Lower leg skin (tissue), 4 donors: ENCODE results near the gene INSYN2B. TPM values are rescaled to one million over a fixed set of nuclear protein-coding genes. Genes with fewer than 3 reads are reported as not detected.

Source experiments
- DNase-seq, 2 donors: peaks; one replicate each; pipeline ENCODE4 v3.0.0-alpha.2; 2019; ENCODE audit warnings: low spot score in 2 of 2
- H3K4me3 ChIP-seq: fragments of 200-600 bp; sonication (generic); 2 replicates; pipeline ENCODE4 v1.5.1; 2017; ENCODE audit warnings: mild to moderate bottlenecking, low read depth; ENCODE audit not compliant: poor library complexity, severe bottlenecking
- POLR2A ChIP-seq, 2 donors: fragments of 450-650 bp; IDR thresholded peaks; one replicate each; pipeline ENCODE4 v1.6.1; 2016 to 2017; ENCODE audit warnings: antibody characterized with exemption in 2 of 2, mild to moderate bottlenecking in 1 of 2, moderate library complexity in 1 of 2
- WGBS, 2 donors: methylation state at CpG; one replicate each; pipeline ENCODE4 v1.1.5; 2018; 5-methylcytosine and 5-hydroxymethylcytosine counted together
- intact Hi-C: fragments of 100-400 bp; cut with DNase I; formaldehyde crosslinking; loops from one replicate; pipeline ENCODE4 v1.15.0; 2023; ENCODE audit warnings: low total_unique reads
- total RNA-seq, 4 donors: library from RNA; depleted of rRNA; stranded (reverse); fragments of >200 nt; gene quantifications; one replicate each; pipeline ENCODE4 v1.1.0, GENCODE V29; 2016
- TF ChIP-seq, protein P1 (sequence below), 3 donors: fragments of 450-650 bp; IDR thresholded peaks; one replicate each; pipeline ENCODE4 v1.5.1; 2016; ENCODE audit warnings: antibody characterized with exemption in 3 of 3, mild to moderate bottlenecking in 3 of 3, moderate library complexity in 2 of 3

INSYN2B gene
- total RNA-seq, 4 donors from 2014 or later: 0.15 to 2.0 (median 0.82) TPM

DNA sequence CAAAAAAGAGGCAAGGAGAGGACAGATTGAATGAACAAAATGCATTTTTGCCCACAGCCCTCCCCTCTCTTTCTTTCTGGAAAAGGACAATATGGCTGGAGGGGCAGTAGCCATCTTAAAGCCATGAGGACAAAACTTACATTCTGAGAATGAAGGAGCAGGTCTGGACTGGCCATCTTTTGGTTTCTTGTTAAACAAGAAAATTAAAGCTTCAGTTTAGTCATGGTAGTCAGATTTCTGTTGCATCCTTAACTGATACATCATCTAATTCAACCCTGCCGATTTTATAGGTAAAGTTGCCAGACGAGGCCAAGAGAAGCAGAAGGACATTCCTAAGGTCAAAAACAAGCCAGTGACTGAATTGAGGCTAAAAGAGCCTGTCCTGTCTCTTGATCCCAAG lies 31.5 kb upstream of the INSYN2B start:
- H3K4me3 ChIP-seq: no peak overlapping the region
- intact Hi-C loops: no loop called here
- no peak for DNase-seq
- no peak for TF ChIP-seq POLR2A (IDR thresholded peaks at IDR 0.05)
- TF ChIP-seq, protein P1, sequence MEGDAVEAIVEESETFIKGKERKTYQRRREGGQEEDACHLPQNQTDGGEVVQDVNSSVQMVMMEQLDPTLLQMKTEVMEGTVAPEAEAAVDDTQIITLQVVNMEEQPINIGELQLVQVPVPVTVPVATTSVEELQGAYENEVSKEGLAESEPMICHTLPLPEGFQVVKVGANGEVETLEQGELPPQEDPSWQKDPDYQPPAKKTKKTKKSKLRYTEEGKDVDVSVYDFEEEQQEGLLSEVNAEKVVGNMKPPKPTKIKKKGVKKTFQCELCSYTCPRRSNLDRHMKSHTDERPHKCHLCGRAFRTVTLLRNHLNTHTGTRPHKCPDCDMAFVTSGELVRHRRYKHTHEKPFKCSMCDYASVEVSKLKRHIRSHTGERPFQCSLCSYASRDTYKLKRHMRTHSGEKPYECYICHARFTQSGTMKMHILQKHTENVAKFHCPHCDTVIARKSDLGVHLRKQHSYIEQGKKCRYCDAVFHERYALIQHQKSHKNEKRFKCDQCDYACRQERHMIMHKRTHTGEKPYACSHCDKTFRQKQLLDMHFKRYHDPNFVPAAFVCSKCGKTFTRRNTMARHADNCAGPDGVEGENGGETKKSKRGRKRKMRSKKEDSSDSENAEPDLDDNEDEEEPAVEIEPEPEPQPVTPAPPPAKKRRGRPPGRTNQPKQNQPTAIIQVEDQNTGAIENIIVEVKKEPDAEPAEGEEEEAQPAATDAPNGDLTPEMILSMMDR (IDR thresholded peaks at IDR 0.05): no peak
- WGBS, 2 donors: 68 to 73% methylated on average over 2 of the region's 2 CpGs

DNA sequence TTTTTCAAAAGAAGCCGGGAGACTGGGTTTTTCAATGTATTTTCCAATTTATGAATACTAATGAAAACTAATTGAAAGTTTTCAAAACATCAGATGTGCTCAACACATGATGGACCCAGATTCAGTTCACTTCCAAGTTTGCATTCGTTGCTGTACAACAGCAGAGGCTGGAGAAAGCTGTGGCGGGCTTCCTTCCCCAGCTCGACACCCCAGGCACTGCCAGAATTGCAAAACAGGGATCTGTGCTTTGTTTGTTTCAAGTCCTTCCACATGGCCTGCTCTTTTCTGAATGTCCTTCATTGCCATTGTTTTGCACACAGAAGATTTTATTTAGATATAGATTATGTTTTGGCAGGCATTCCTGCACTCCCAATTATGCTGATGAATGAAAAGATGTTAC lies 30.3 kb upstream of the INSYN2B start:
- no peak for DNase-seq
- TF ChIP-seq, protein P1 (IDR thresholded peaks at IDR 0.05): no peak
- TF ChIP-seq POLR2A (IDR thresholded peaks at IDR 0.05): no peak
- intact Hi-C loops: no loop called here
- 58 to 60% methylated on average over 4 of the region's 4 CpGs for WGBS, 2 donors
- H3K4me3 ChIP-seq: no peak overlapping the region

DNA sequence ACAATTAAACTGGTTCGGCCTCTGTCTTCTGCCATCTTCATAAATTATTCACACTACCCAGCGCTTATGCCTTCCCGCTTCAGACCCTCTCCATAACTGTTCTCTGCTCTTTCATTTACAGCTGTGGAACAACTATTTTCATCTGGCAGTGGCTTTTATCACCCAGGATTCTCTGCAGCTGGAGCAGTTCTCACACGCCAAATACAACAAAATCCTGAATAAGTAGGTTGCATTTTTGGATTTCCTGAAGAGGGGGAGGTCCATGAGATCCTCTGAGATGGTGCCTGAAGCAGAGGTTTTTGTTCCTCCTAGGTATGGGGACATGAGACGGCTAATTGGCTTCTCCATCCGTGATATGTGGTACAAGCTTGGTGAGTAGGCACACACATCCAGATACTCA lies 28.1 kb upstream of the INSYN2B start:
- DNase-seq: no peak
- intact Hi-C loops: no loop called here
- H3K4me3 ChIP-seq: no peak overlapping the region
- no peak for TF ChIP-seq POLR2A (IDR thresholded peaks at IDR 0.05)
- TF ChIP-seq, protein P1 (IDR thresholded peaks at IDR 0.05): no peak
- WGBS, 2 donors: 60 to 65% methylated on average over 6 of the region's 6 CpGs

DNA sequence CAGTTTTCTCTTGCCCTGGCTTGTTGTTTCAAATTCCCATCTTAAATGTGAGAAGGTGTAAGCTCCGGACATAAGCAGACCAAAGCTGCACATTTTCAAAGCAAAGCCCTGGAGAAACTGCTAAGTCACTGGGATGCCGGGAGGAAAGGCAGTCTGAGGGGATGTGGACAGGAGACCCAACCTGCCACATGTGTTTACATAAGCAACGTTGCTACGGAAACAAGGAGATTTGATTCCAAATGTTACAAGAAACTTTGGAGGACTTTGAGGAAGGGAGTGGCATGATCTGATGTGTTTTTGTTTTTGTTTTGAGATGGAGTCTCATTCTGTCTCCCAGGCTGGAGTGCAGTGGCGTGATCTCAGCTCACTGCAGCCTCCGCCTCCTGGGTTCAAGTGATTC lies 25.7 kb upstream of the INSYN2B start:
- DNase-seq: no peak
- intact Hi-C loops: no loop called here
- no peak for TF ChIP-seq POLR2A (IDR thresholded peaks at IDR 0.05)
- TF ChIP-seq, protein P1 (IDR thresholded peaks at IDR 0.05): no peak
- H3K4me3 ChIP-seq: no peak overlapping the region
- 62 to 72% methylated on average over 6 of the region's 6 CpGs for WGBS, 2 donors

DNA sequence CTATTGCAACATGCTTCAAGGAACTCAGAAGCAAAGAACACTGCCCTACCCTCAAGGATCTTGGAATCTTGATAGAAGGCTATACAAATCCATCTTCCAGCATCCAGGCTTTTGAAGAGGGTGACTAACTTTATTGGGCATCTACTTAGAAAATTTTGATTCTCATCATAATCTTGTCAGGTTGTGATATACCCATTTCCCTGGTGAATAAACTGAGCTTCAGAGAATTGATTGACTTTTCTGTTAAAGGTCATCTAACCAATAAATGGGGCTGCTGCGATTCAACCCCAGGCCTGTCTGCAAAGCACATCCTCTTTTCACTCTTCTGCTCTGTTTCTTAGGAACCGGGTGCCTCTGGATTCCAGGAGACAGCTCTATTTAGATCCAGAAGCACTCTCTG lies 19.9 kb upstream of the INSYN2B start:
- intact Hi-C loops: no loop called here
- DNase-seq: no peak
- H3K4me3 ChIP-seq: no peak overlapping the region
- TF ChIP-seq, protein P1 (IDR thresholded peaks at IDR 0.05): no peak
- no peak for TF ChIP-seq POLR2A (IDR thresholded peaks at IDR 0.05)
- 91% methylated on average over 2 of the region's 2 CpGs for WGBS, 2 donors

DNA sequence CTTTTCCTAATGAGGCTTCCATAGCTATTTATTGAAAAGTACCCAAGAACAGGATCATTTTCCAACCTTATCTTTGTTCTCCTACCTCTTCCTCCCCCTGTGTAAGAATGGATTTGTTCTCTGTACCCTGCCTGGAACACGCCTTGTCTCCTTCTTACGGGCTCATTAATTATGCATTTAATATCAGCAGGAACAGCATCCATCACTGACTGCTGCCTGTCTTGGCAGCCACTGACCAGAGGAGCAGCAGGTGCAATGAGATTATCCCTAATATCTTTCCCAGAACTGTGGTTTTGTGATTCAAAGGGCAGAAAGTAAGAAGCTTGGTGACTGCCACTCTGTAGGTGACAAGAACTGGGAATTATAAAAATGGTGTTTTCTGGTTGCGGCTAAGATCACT lies 19.3 kb upstream of the INSYN2B start:
- no peak for TF ChIP-seq POLR2A (IDR thresholded peaks at IDR 0.05)
- TF ChIP-seq, protein P1 (IDR thresholded peaks at IDR 0.05): no peak
- WGBS, 2 donors: 83 to 93% methylated on average over 3 of the region's 3 CpGs
- no peak for DNase-seq
- intact Hi-C loops: no loop called here
- no peak overlapping the region for H3K4me3 ChIP-seq
